H9 (cell line): ENCODE data around the gene GNAI1. TPM values are rescaled to one million over a fixed set of nuclear protein-coding genes. Genes with fewer than 3 reads are reported as not detected.

Experiments
- DNase-seq: peaks from one replicate; pipeline ENCODE4 v3.0.0-alpha.2; 2017
- H2AFZ ChIP-seq: one replicate; pipeline ENCODE4 v1.6.1; 2013; ENCODE audit warnings: mild to moderate bottlenecking, low read length, control low read depth, moderate library complexity
- H2AK5ac ChIP-seq: 2 replicates; pipeline ENCODE4 v1.6.1; 2013; ENCODE audit warnings: low read length, control low read depth, mixed read lengths; ENCODE audit not compliant: insufficient read length
- H2BK120ac ChIP-seq: one replicate; pipeline ENCODE4 v1.6.1; 2013; ENCODE audit warnings: low read depth, mild to moderate bottlenecking, low read length, control low read depth, inconsistent platforms; ENCODE audit not compliant: poor library complexity, severe bottlenecking
- H2BK12ac ChIP-seq: 2 replicates; pipeline ENCODE4 v1.6.1; 2013; ENCODE audit warnings: low read length, control low read depth, mixed read lengths, low read depth; ENCODE audit not compliant: insufficient read length
- H2BK15ac ChIP-seq: 2 replicates; pipeline ENCODE4 v1.6.1; 2013; ENCODE audit warnings: low read depth, low read length, control low read depth
- H2BK20ac ChIP-seq: one replicate; pipeline ENCODE4 v1.6.1; 2013; ENCODE audit warnings: low read depth, mild to moderate bottlenecking, low read length, control low read depth, inconsistent platforms; ENCODE audit not compliant: poor library complexity, severe bottlenecking
- H2BK5ac ChIP-seq: 2 replicates; pipeline ENCODE4 v1.6.1; 2013; ENCODE audit warnings: low read length, control low read depth, mixed read lengths; ENCODE audit not compliant: insufficient read length
- H3K14ac ChIP-seq: 2 replicates; pipeline ENCODE4 v1.6.1; 2013; ENCODE audit warnings: low read length, control low read depth; ENCODE audit not compliant: insufficient read depth
- H3K18ac ChIP-seq: 2 replicates; pipeline ENCODE4 v1.6.1; 2013; ENCODE audit warnings: low read depth, mild to moderate bottlenecking, mixed read lengths, low read length, control low read depth; ENCODE audit not compliant: insufficient read length
- H3K23ac ChIP-seq: 2 replicates; pipeline ENCODE4 v1.6.1; 2013; ENCODE audit warnings: low read length, control low read depth, mixed read lengths, low read depth; ENCODE audit not compliant: insufficient read length
- H3K23me2 ChIP-seq: 2 replicates; pipeline ENCODE4 v1.6.1; 2013; ENCODE audit warnings: low read depth, mild to moderate bottlenecking, mixed read lengths, low read length, control low read depth; ENCODE audit not compliant: insufficient read length, poor library complexity, severe bottlenecking
- H3K27ac ChIP-seq: 2 replicates; pipeline ENCODE4 v1.5.1; 2013; ENCODE audit warnings: low read length, control low read depth, mixed read lengths, low read depth; ENCODE audit not compliant: insufficient read length
- H3K27me3 ChIP-seq: 2 replicates; pipeline ENCODE4 v1.6.1; 2013; ENCODE audit warnings: low read length, control low read depth, inconsistent platforms; ENCODE audit not compliant: insufficient read depth
- H3K4ac ChIP-seq: 2 replicates; pipeline ENCODE4 v1.6.1; 2013; ENCODE audit warnings: low read depth, mild to moderate bottlenecking, control low read depth, inconsistent platforms, low read length, moderate library complexity
- H3K4me1 ChIP-seq: 2 replicates; pipeline ENCODE4 v1.6.1; 2013; ENCODE audit warnings: low read length, control low read depth, inconsistent platforms; ENCODE audit not compliant: insufficient read depth
- H3K4me2 ChIP-seq: 2 replicates; pipeline ENCODE4 v1.6.1; 2013; ENCODE audit warnings: low read length, control low read depth, mixed read lengths; ENCODE audit not compliant: insufficient read length, insufficient read depth
- H3K56ac ChIP-seq: 2 replicates; pipeline ENCODE4 v1.6.1; 2013; ENCODE audit warnings: low read depth, mild to moderate bottlenecking, mixed read lengths, low read length, control low read depth; ENCODE audit not compliant: insufficient read length
- H3K79me1 ChIP-seq: 2 replicates; pipeline ENCODE4 v1.6.1; 2013; ENCODE audit warnings: low read depth, mild to moderate bottlenecking, moderate library complexity, low read length, control low read depth, inconsistent platforms; ENCODE audit not compliant: insufficient read depth, poor library complexity, severe bottlenecking
- H3K79me2 ChIP-seq: 2 replicates; pipeline ENCODE4 v1.6.1; 2013; ENCODE audit warnings: low read length, control low read depth, inconsistent platforms; ENCODE audit not compliant: insufficient read depth
- H3K9ac ChIP-seq: 2 replicates; pipeline ENCODE4 v1.6.1; 2013; ENCODE audit warnings: low read length, control low read depth, mixed read lengths; ENCODE audit not compliant: insufficient read length; ENCODE audit errors: extremely low read depth
- H3K9me3 ChIP-seq: one replicate; pipeline ENCODE4 v1.6.1; 2013; ENCODE audit warnings: low read depth, low read length, inconsistent platforms; ENCODE audit not compliant: control insufficient read depth
- H3T11ph ChIP-seq: one replicate; pipeline ENCODE4 v1.6.1; 2013; ENCODE audit warnings: mild to moderate bottlenecking, low read length, control low read depth, inconsistent platforms
- H4K20me1 ChIP-seq: one replicate; pipeline ENCODE4 v1.6.1; 2013; ENCODE audit not compliant: control insufficient read depth, insufficient read length, insufficient read depth
- H4K5ac ChIP-seq: 2 replicates; pipeline ENCODE4 v1.6.1; 2013; ENCODE audit warnings: low read depth, mild to moderate bottlenecking, mixed read lengths, low read length, control low read depth; ENCODE audit not compliant: insufficient read length
- H4K8ac ChIP-seq: replicated peaks from 2 replicates; pipeline ENCODE4 v1.6.1; 2013; ENCODE audit warnings: low read length, control low read depth, mixed read lengths, low read depth; ENCODE audit not compliant: insufficient read length
- H4K91ac ChIP-seq: 2 replicates; pipeline ENCODE4 v1.6.1; 2013; ENCODE audit warnings: low read depth, mild to moderate bottlenecking, moderate library complexity, mixed read lengths, low read length, control low read depth; ENCODE audit not compliant: insufficient read length
- H3K27ac Mint-ChIP-seq, 3 experiments: 2 replicates in 2 of 3; 3 replicates in 1 of 3; pipeline ENCODE4 v1.8.0; 2020 to 2021; ENCODE audit warnings: mixed read lengths in 3 of 3, mild to moderate bottlenecking in 1 of 3, moderate library complexity in 1 of 3
- H3K27me3 Mint-ChIP-seq: 2 replicates; pipeline ENCODE4 v1.8.0; 2021; ENCODE audit warnings: low read depth, mild to moderate bottlenecking, moderate library complexity, mixed read lengths
- H3K36me3 Mint-ChIP-seq, 3 experiments: 2 replicates in 2 of 3; 3 replicates in 1 of 3; pipeline ENCODE4 v1.8.0; 2020 to 2021; ENCODE audit warnings: low read depth in 3 of 3, mixed read lengths in 3 of 3; ENCODE audit not compliant: insufficient read depth in 1 of 3
- H3K4me1 Mint-ChIP-seq, 2 experiments: 2 replicates each; pipeline ENCODE4 v1.8.0; 2020; ENCODE audit warnings: mixed read lengths in 2 of 2
- H3K4me3 Mint-ChIP-seq, 2 experiments: 2 replicates in 1 of 2; 3 replicates in 1 of 2; pipeline ENCODE4 v1.8.0; 2020 to 2021; ENCODE audit warnings: mild to moderate bottlenecking in 2 of 2, mixed read lengths in 2 of 2, moderate library complexity in 1 of 2
- H3K9me3 Mint-ChIP-seq, 2 experiments: 2 replicates in 1 of 2; 3 replicates in 1 of 2; pipeline ENCODE4 v1.8.0; 2020; ENCODE audit warnings: mild to moderate bottlenecking in 2 of 2, mixed read lengths in 2 of 2, moderate library complexity in 1 of 2
- CTCF ChIP-seq: fragments of 200-600 bp; sonication (generic); conservative IDR thresholded peaks from 3 replicates; pipeline ENCODE4 v1.8.0; 2021; ENCODE audit warnings: antibody characterized with exemption, mild to moderate bottlenecking
- WGBS: extraction: QIAGEN DNeasy Blood & Tissue Kit; methylation state at CpG from one replicate; pipeline ENCODE4 v1.1.7; 2013; ENCODE audit warnings: missing lambda C conversion rate, low lambda C conversion rate, mixed read lengths; ENCODE audit not compliant: insufficient read length; ENCODE audit errors: extremely low coverage; 5-methylcytosine and 5-hydroxymethylcytosine counted together
- total RNA-seq: library from RNA; stranded (reverse); gene quantifications from 2 replicates; pipeline ENCODE4 v1.2.1, GENCODE V29; 2021

GNAI1 gene
- total RNA-seq, 1 experiment from 2014 or later: 14.1 TPM

GRCh38 chr7:80170445-80170844 lies 35.8 kb downstream of the GNAI1 start:
- Histone ChIP-seq H3K79me1 (no peaks in the 10 kb centered on the region), H3K56ac (no peak overlapping the region), H2BK12ac (no peak overlapping the region), H2BK5ac (no peak overlapping the region), H3T11ph (no peak overlapping the region), H3K79me2 (peaks cover 8% of the 10 kb centered on the region; the same call in 1 of the 2 replicates), H3K27me3 (no peaks in the 10 kb centered on the region), H2BK120ac (no peak overlapping the region), H2BK20ac (no peak overlapping the region), H3K4me2 (no peak overlapping the region), H4K20me1 (no peaks in the 10 kb centered on the region), H4K8ac (no peak overlapping the region), H4K91ac (no peak overlapping the region), H3K27ac (no peak overlapping the region), H3K18ac (no peak overlapping the region), H3K23ac (no peak overlapping the region), H3K4me1 (peaks cover 4% of the 10 kb centered on the region; the same call in 1 of the 2 replicates), H2AK5ac (no peak overlapping the region), H2AFZ (no peak overlapping the region), H3K14ac (no peak overlapping the region), H2BK15ac (no peak overlapping the region), H3K9ac (no peak overlapping the region), H3K4ac (no peak overlapping the region), H4K5ac (no peak overlapping the region), H3K9me3 (no peaks in the 10 kb centered on the region), H3K23me2 (no peaks in the 10 kb centered on the region)
- Mint-ChIP-seq H3K36me3 (peaks cover 0 to 17% (median 16%) of the 10 kb centered on the region in 3 experiments; a peak in 6 of 7 replicates), H3K4me3 (no peak overlapping the region), H3K27me3 (no peaks in the 10 kb centered on the region), H3K4me1 (peaks cover 31 to 44% of the 10 kb centered on the region in 2 experiments), H3K27ac (no peak overlapping the region), H3K9me3 (peaks cover 3 to 18% of the 10 kb centered on the region in 2 experiments; a peak in 4 of 5 replicates)
- no CpG with 5 or more reads among the region's 2 CpGs for WGBS
- DNase-seq: no peak
- TF ChIP-seq CTCF: no peak
